Uterus (tissue), 2 donors: ENCODE data around the gene MT1M.

Source experiments
- CTCF ChIP-seq, 4 experiments: fragments of 200-600 bp in 2 of 4; fragments of 450-650 bp in 2 of 4; sonication (generic) in 2 of 4; IDR thresholded peaks; one replicate each; pipeline ENCODE4 v1.5.1; 2016 to 2019; ENCODE audit warnings: antibody characterized with exemption in 4 of 4, mild to moderate bottlenecking in 2 of 4, moderate library complexity in 1 of 4
- POLR2A ChIP-seq, 2 donors: fragments of 450-650 bp; IDR thresholded peaks; one replicate each; pipeline ENCODE4 v1.6.1; 2016; ENCODE audit warnings: antibody characterized with exemption in 2 of 2, mild to moderate bottlenecking in 1 of 2, moderate library complexity in 1 of 2

DNA sequence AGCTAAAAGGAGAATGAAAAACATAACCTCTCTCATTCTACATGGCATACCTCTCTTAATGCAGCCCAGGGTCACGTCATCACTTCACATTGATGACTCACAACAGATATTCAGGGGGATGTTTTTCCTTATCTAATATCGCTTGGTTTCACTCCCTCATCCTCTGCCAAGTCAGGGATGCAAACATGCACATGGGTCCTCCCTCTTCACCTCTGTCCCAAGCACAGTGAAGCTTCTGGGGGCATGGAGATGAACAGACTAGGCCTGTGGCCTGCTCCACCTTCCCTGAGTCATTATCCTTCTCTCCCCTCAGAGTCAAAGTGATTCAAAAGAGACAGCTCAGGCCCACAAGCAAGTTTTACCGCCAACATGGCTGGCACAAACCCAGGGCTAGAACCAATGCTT, 26.4 kb upstream of the MT1M start:
- no peak for TF ChIP-seq CTCF (IDR thresholded peaks at IDR 0.05)
- no peak for TF ChIP-seq POLR2A (IDR thresholded peaks at IDR 0.05)
